Stomach (tissue), 9 donors: ENCODE data around the gene SORCS2. TPM values are rescaled to one million over a fixed set of nuclear protein-coding genes. Genes with fewer than 3 reads are reported as not detected.

Experiments used
- DNase-seq, 2 donors: peaks; one replicate each; pipeline versions ENCODE4 v3.0.0 to v3.0.0-alpha.2; 2013 to 2019
- H3K27ac ChIP-seq, 5 donors: fragments of 200-600 bp in 4 of 5; sonication (generic) in 4 of 5; one replicate each; pipeline ENCODE4 v1.5.1; 2013 to 2019; ENCODE audit warnings: mild to moderate bottlenecking in 1 of 5, moderate library complexity in 1 of 5
- H3K27me3 ChIP-seq, 3 donors: fragments of 200-600 bp; sonication (generic); one replicate each; pipeline ENCODE4 v1.5.1; 2017 to 2019; ENCODE audit warnings: mixed run types in 1 of 3
- H3K36me3 ChIP-seq, 4 donors: fragments of 200-600 bp; sonication (generic); 1 replicate in 3 of 4; 2 replicates in 1 of 4; pipeline ENCODE4 v1.5.1; 2016 to 2019
- H3K4me1 ChIP-seq, 4 donors: fragments of 200-600 bp; sonication (generic); one replicate each; pipeline ENCODE4 v1.5.1; 2016 to 2019
- H3K4me3 ChIP-seq, 4 donors: fragments of 200-600 bp; sonication (generic) in 3 of 4; one replicate each; pipeline ENCODE4 v1.5.1; 2016 to 2019; ENCODE audit warnings: mild to moderate bottlenecking in 1 of 4
- H3K9me3 ChIP-seq, 4 donors: fragments of 200-600 bp; sonication (generic); one replicate each; pipeline ENCODE4 v1.5.1; 2016 to 2019
- EP300 ChIP-seq: sonication (generic); formaldehyde crosslinking; IDR thresholded peaks from one replicate; pipeline ENCODE4 v1.6.1; 2017; ENCODE audit warnings: antibody characterized with exemption
- POLR2A ChIP-seq, 4 donors: fragments of 450-650 bp; IDR thresholded peaks; one replicate each; pipeline ENCODE4 v1.6.1; 2016; ENCODE audit warnings: antibody characterized with exemption in 4 of 4, control low read depth in 2 of 4, mild to moderate bottlenecking in 1 of 4, moderate library complexity in 1 of 4
- POLR2AphosphoS5 ChIP-seq, 3 donors: sonication (generic); formaldehyde crosslinking; IDR thresholded peaks; one replicate each; pipeline ENCODE4 v1.6.1; 2016; ENCODE audit warnings: antibody characterized with exemption in 3 of 3
- WGBS, 5 donors: extraction: QIAGEN DNeasy Blood & Tissue Kit in 3 of 5; methylation state at CpG; one replicate each; pipeline versions ENCODE4 v1.1.5 to v1.1.7; 2013 to 2018; 5-methylcytosine and 5-hydroxymethylcytosine counted together
- intact Hi-C: fragments of 100-400 bp; cut with DNase I; formaldehyde crosslinking; loops from one replicate; pipeline ENCODE4 v1.15.1; 2023; ENCODE audit warnings: low total_unique reads
- polyA plus RNA-seq, 3 donors: library from polyadenylated mRNA; stranded (reverse); fragments of 200-250 nt; gene quantifications; one replicate each; pipeline ENCODE4 v1.2.3, GENCODE V29; 2013
- total RNA-seq, 5 donors: library from RNA; depleted of rRNA; stranded (reverse); fragments of >200 nt; gene quantifications; one replicate each; pipeline versions ENCODE4 v1.1.0 to v1.2.3, GENCODE V29; 2014 to 2016
- TF ChIP-seq, protein P1 (sequence below), 7 experiments: fragments of 450-650 bp in 4 of 7; fragments of 200-600 bp in 3 of 7; sonication (generic) in 3 of 7; IDR thresholded peaks; one replicate each; pipeline ENCODE4 v1.5.1; 2016 to 2019; ENCODE audit warnings: antibody characterized with exemption in 7 of 7, control low read depth in 2 of 7, mild to moderate bottlenecking in 1 of 7
- donor health status: healthy with polysubstance abuse.
- donor health status: Bipolar disorder and iron deficiency.
- donor health status: healthy.

The SORCS2 gene
- total and polyA plus RNA-seq, 8 donors: under 0.01 to 13.0 (median 0.50) TPM; not detected in 1

GRCh38 chr4:7307394-7308099 lies 115.2 kb downstream of the SORCS2 start:
- 66 to 85% (median 81%) methylated on average over 6 of the region's 6 CpGs for WGBS, 5 donors
- intact Hi-C loops: no loop called here

GRCh38 chr4:7309181-7309580 lies 116.8 kb downstream of the SORCS2 start:
- Histone ChIP-seq H3K4me1 (no peaks in the 10 kb centered on the region), H3K9me3 (no peaks in the 10 kb centered on the region), H3K27me3 (peaks cover 0 to 26% (median 0%) of the 10 kb centered on the region in 3 donors), H3K36me3 (no peaks in the 10 kb centered on the region), H3K4me3 (no peak overlapping the region), H3K27ac (no peak overlapping the region)
- no peak for DNase-seq
- intact Hi-C loops: no loop called here
- 51 to 67% (median 59%) methylated on average over 13 of the region's 13 CpGs for WGBS, 5 donors
- TF ChIP-seq POLR2AphosphoS5 (IDR thresholded peaks at IDR 0.05) (no peak), EP300 (no peak), POLR2A (IDR thresholded peaks at IDR 0.05) (no peak)
- TF ChIP-seq, protein P1, sequence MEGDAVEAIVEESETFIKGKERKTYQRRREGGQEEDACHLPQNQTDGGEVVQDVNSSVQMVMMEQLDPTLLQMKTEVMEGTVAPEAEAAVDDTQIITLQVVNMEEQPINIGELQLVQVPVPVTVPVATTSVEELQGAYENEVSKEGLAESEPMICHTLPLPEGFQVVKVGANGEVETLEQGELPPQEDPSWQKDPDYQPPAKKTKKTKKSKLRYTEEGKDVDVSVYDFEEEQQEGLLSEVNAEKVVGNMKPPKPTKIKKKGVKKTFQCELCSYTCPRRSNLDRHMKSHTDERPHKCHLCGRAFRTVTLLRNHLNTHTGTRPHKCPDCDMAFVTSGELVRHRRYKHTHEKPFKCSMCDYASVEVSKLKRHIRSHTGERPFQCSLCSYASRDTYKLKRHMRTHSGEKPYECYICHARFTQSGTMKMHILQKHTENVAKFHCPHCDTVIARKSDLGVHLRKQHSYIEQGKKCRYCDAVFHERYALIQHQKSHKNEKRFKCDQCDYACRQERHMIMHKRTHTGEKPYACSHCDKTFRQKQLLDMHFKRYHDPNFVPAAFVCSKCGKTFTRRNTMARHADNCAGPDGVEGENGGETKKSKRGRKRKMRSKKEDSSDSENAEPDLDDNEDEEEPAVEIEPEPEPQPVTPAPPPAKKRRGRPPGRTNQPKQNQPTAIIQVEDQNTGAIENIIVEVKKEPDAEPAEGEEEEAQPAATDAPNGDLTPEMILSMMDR (IDR thresholded peaks at IDR 0.05): no peak

More at GRCh38 chr4:7307394-7308099, 115.2 kb downstream of the SORCS2 start:
- no peak for DNase-seq
- Histone ChIP-seq H3K27me3 (peaks cover 0 to 26% (median 0%) of the 10 kb centered on the region in 3 donors), H3K4me3 (no peak overlapping the region), H3K36me3 (no peaks in the 10 kb centered on the region), H3K4me1 (no peaks in the 10 kb centered on the region), H3K9me3 (no peaks in the 10 kb centered on the region), H3K27ac (no peak overlapping the region)
- TF ChIP-seq POLR2A (IDR thresholded peaks at IDR 0.05) (no peak), EP300 (no peak), POLR2AphosphoS5 (IDR thresholded peaks at IDR 0.05) (no peak)
- TF ChIP-seq, protein P1 (IDR thresholded peaks at IDR 0.05): no peak

DNA sequence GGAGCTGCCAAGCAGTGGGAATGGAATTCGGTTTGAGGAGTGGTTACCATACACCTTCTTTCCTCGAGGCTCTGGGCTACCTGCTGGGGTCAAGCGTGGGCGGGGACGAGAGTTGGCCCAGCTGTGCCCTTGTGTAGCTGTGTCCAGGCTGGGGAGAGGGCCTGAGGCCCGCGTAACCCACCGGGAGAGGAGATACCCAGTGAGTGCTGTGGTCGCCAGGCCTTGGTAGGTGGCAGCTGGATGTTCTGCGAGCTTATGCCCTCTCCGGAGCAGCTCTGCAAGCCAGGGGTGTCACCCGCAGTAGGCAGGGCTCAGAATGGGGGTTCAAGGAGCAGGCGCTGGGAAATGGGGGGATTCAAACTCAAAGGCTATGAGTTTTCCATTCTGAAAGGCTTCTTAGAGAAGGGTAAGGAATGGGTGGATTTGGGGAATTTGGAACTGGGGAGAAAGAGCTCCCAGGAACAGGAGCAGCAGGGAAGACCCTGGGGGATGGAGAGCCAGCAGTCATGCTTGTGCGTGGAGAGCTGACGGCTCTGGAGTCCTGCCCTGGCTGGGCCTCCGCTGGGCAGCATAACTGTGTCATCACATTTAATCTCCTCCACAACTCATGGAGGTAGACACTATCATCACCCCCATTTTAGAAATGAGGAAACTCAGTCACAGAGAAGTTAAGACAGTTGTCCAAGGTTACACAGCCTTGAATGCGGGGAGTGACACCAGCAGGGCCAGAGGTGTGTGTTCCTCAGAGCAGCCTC lies 117.5 kb downstream of the SORCS2 start:
- Histone ChIP-seq H3K4me3 (no peak overlapping the region), H3K9me3 (no peaks in the 10 kb centered on the region), H3K27ac (no peak overlapping the region), H3K27me3 (peaks cover 0 to 26% (median 0%) of the 10 kb centered on the region in 3 donors), H3K4me1 (no peaks in the 10 kb centered on the region), H3K36me3 (no peaks in the 10 kb centered on the region)
- intact Hi-C loops: no loop called here
- no peak for DNase-seq
- TF ChIP-seq, protein P1 (IDR thresholded peaks at IDR 0.05): no peak
- TF ChIP-seq POLR2AphosphoS5 (IDR thresholded peaks at IDR 0.05): no peak
- no peak for TF ChIP-seq EP300
- TF ChIP-seq POLR2A (IDR thresholded peaks at IDR 0.05): no peak
- WGBS, 5 donors: 72 to 79% (median 77%) methylated on average over 17 of the region's 17 CpGs

GRCh38 chr4:7310451-7310850 lies 118.1 kb downstream of the SORCS2 start:
- 57 to 70% (median 66%) methylated on average over 12 of the region's 12 CpGs for WGBS, 5 donors
- Histone ChIP-seq H3K27ac (no peak overlapping the region), H3K27me3 (peaks cover 0 to 26% (median 0%) of the 10 kb centered on the region in 3 donors), H3K36me3 (no peaks in the 10 kb centered on the region), H3K4me3 (no peak overlapping the region), H3K9me3 (no peaks in the 10 kb centered on the region), H3K4me1 (no peaks in the 10 kb centered on the region)
- DNase-seq: no peak
- TF ChIP-seq, protein P1 (IDR thresholded peaks at IDR 0.05): no peak
- intact Hi-C loops: no loop called here
